ENCODE data around the gene BRSK1. TPM values are rescaled to one million over a fixed set of nuclear protein-coding genes. Genes with fewer than 3 reads are reported as not detected.

BRSK1 gene
- total and polyA plus RNA-seq, 2 of the 13 experiments (the other 11 are each of a cell fraction or from before 2014, with no cell fraction given): 0.18 to 1.2 TPM

- TF ChIP-seq ATF4 (CRISPR knock-in tag; IDR thresholded peaks at IDR 0.05): no peak
- TF ChIP-seq NR3C1 (CRISPR knock-in tag; IDR thresholded peaks at IDR 0.05): no peak
- no peak for TF ChIP-seq ERF (CRISPR knock-in tag; IDR thresholded peaks at IDR 0.05)
- TF ChIP-seq, protein P1, sequence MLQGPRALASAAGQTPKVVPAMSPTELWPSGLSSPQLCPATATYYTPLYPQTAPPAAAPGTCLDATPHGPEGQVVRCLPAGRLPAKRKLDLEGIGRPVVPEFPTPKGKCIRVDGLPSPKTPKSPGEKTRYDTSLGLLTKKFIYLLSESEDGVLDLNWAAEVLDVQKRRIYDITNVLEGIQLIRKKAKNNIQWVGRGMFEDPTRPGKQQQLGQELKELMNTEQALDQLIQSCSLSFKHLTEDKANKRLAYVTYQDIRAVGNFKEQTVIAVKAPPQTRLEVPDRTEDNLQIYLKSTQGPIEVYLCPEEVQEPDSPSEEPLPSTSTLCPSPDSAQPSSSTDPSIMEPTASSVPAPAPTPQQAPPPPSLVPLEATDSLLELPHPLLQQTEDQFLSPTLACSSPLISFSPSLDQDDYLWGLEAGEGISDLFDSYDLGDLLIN (CRISPR knock-in tag; IDR thresholded peaks at IDR 0.05; ENCODE audit: borderline replicate concordance): no peak
- TF ChIP-seq ZNF747 (CRISPR knock-in tag; IDR thresholded peaks at IDR 0.05; ENCODE audit: borderline replicate concordance): no peak
These were observed 43.1 kb upstream of the BRSK1 start (continued) for GRCh38 chr19:55240713-55241020.

DNA sequence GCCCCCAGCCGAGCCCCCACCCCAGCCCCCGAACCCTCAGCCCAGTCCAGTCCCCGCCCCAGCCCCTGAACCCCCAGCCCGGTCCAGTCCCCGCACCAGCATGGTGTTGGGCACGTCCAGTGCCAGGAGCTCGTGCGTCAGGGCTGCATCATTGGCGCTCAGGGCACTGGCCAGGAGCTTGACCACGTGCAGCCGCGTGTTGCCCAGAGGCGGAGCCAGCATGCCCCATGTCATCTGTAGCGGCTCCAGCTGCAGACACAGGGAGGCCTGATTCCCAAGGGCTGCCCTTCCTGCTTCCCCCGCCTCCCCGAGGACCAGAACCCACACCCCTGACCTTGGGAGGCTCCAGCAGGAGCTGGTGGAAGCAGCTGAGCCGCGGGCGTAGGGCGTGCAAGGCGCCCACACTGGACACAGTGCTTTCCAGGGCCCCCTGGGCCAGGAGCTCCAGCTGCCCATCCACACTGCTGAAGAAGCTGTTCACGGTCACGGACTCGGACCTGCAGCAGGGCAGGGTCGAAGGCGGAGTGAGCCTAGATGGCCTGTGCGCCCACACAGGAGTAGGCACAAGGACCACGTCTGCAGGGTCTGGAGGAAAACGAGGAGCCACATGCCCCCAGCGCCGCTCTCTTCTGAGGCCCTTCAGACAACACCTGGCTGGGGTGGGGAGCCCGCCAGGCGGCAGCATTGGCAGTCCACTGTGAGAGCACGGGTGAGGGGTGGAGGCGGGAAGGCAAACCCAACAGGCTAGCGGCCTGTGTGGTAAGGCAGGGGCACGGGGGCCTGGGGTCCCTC lies 42.5 kb upstream of the BRSK1 start:
- ATAC-seq: no peak
- ChIA-PET POLR2A (interaction anchor here (1.3 kb wide), 1 partner anchor 16 kb away, joined by 3 read pairs; no protein-coding TSS in a partner anchor), CTCF (ENCODE audit: low intra/inter-chr PET ratio, low total read pairs) (no interaction called here)
- H3K4me1 ChIP-seq (ENCODE audit: insufficient read depth, low read length): no peaks in the 10 kb centered on the region
- in situ Hi-C loops (cut with HindIII; ENCODE audit: extremely low pct_ligation_motif_present, low pct_unique_long_range_greater_than_20kb) (no loop called here), intact Hi-C loops (cut with micrococcal nuclease; ENCODE audit: unreplicated experiment) (no loop called here)
- WGBS (ENCODE audit: low lambda C conversion rate): 98% methylated on average over 17 of the region's 37 CpGs
- TF ChIP-seq AGO2 (optimal IDR thresholded peaks at IDR 0.05; ENCODE audit: low read depth, low read length) (peak; percentile 60), ZNF225 (CRISPR knock-in tag; IDR thresholded peaks at IDR 0.05) (no peak), KDM1A (CRISPR knock-in tag; IDR thresholded peaks at IDR 0.05) (no peak)
- no peak overlapping the region for H3K4me3 ChIP-seq (replicated peaks in 1 of 3; ENCODE audit: insufficient read depth in 1 of 3, low read depth in 2 of 3, low read length in 3 of 3)
- H3K36me3 ChIP-seq (replicated peaks in 1 of 2; ENCODE audit: control insufficient read depth in 1 of 2, insufficient read depth in 2 of 2, low read length in 2 of 2): peaks cover 54 to 88% of the 10 kb centered on the region in 2 experiments
- H4K20me1 ChIP-seq (ENCODE audit: insufficient read depth, low read length): no peaks in the 10 kb centered on the region
- H3K27me3 ChIP-seq (ENCODE audit: control insufficient read depth in 1 of 2, insufficient read depth in 2 of 2, low read length in 2 of 2): no peaks in the 10 kb centered on the region
- no peak overlapping the region for H3K4me2 ChIP-seq (ENCODE audit: low read depth, low read length)
- BruUV-seq (replicated peaks): no TSS peak
- no peaks in the 10 kb centered on the region for H3K79me2 ChIP-seq (ENCODE audit: insufficient read depth, low read length)
- H3K27ac ChIP-seq (ENCODE audit: extremely low read length, insufficient read depth, low read length): no peak overlapping the region
- no peaks in the 10 kb centered on the region for H3K9me3 ChIP-seq (ENCODE audit: low read length)
- H3K9ac ChIP-seq (ENCODE audit: insufficient read depth, low read depth, low read length): no peak overlapping the region
- no peak for DNase-seq (ENCODE audit: low spot score)
- H2AFZ ChIP-seq (ENCODE audit: low read length): no peak overlapping the region
- FAIRE-seq: no peak
